Vagina (tissue), 2 donors: ENCODE results near the gene OCSTAMP. TPM values are rescaled to one million over a fixed set of nuclear protein-coding genes. Genes with fewer than 3 reads are reported as not detected.

ENCODE experiments used
- DNase-seq, 2 donors: peaks; one replicate each; pipeline ENCODE4 v3.0.0-alpha.2; 2017; ENCODE audit errors: extremely low spot score in 2 of 2
- H3K27ac ChIP-seq: fragments of 200-600 bp; sonication (generic); one replicate; pipeline ENCODE4 v1.5.1; 2019
- H3K27me3 ChIP-seq: fragments of 200-600 bp; sonication (generic); one replicate; pipeline ENCODE4 v1.5.1; 2019
- H3K36me3 ChIP-seq, 2 donors: fragments of 200-600 bp; sonication (generic); one replicate each; pipeline ENCODE4 v1.5.1; 2017 to 2019
- H3K4me1 ChIP-seq: fragments of 200-600 bp; sonication (generic); one replicate; pipeline ENCODE4 v1.5.1; 2019
- H3K4me3 ChIP-seq, 2 donors: fragments of 200-600 bp; sonication (generic); 1 replicate in 1 of 2; 2 replicates in 1 of 2; pipeline ENCODE4 v1.5.1; 2016 to 2019
- H3K9me3 ChIP-seq: fragments of 200-600 bp; sonication (generic); one replicate; pipeline ENCODE4 v1.5.1; 2019
- POLR2A ChIP-seq, 2 donors: fragments of 450-650 bp; IDR thresholded peaks; one replicate each; pipeline ENCODE4 v1.6.1; 2017; ENCODE audit warnings: antibody characterized with exemption in 2 of 2, mild to moderate bottlenecking in 2 of 2, moderate library complexity in 2 of 2
- POLR2AphosphoS5 ChIP-seq, 2 donors: sonication (generic); formaldehyde crosslinking; IDR thresholded peaks; one replicate each; pipeline ENCODE4 v1.9.0; 2017; ENCODE audit warnings: antibody characterized with exemption in 2 of 2, mild to moderate bottlenecking in 2 of 2, low read depth in 1 of 2; ENCODE audit not compliant: insufficient read depth in 1 of 2
- intact Hi-C: fragments of 100-400 bp; cut with DNase I; formaldehyde crosslinking; loops from one replicate; pipeline ENCODE4 v1.15.1; 2023
- total RNA-seq: library from RNA; depleted of rRNA; stranded (reverse); fragments of >200 nt; gene quantifications from one replicate; pipeline ENCODE4 v1.2.3, GENCODE V29; 2016
- TF ChIP-seq, protein P1 (sequence below), 3 experiments: fragments of 450-650 bp in 2 of 3; fragments of 200-600 bp in 1 of 3; sonication (generic) in 1 of 3; IDR thresholded peaks; one replicate each; pipeline ENCODE4 v1.5.1; 2017 to 2019; ENCODE audit warnings: antibody characterized with exemption in 3 of 3, mild to moderate bottlenecking in 2 of 3, moderate library complexity in 2 of 3

The OCSTAMP gene
- total RNA-seq, 1 donor from 2014 or later, result not detected

DNA sequence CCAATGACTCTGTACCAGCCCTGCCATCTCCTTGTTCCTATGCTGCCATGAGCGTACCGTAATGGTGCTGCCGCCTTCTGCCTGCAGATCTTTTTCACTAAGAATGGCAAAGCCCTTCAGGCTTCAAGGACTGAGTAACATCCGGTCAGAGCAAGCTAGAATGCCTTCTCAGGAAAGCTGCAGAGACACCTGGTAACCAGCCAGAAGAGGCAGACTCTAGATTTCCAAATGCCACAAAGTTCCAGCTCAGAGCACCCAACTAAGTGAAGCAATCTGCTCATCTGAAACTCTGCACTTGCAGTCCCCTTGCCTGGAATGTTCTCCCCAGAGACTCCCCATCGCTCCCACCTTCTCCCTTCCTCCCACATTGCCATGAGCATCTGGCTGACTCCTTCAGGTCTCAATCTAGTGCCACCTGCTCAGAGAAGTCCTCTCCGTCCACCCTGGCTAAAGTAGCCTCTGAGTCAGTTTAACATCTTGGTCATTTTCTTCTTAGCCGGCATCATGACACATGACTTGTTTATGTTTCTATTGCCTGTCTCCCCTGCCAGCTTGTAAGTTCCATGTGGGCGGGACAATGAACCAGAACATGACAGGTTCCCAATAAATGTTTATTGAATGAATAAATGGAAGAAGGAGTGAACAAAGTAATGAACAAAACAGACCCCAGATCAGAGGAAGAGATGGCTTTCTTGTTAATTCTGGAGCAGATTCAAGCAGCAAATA lies 6.9 kb upstream of the OCSTAMP start:
- no peak overlapping the region for H3K4me3 ChIP-seq
- no peaks in the 10 kb centered on the region for H3K27me3 ChIP-seq
- no peaks in the 10 kb centered on the region for H3K36me3 ChIP-seq
- no peak overlapping the region for H3K27ac ChIP-seq
- intact Hi-C loops, result no loop called here
- no peak for TF ChIP-seq POLR2A (IDR thresholded peaks at IDR 0.05)
- TF ChIP-seq, protein P1, sequence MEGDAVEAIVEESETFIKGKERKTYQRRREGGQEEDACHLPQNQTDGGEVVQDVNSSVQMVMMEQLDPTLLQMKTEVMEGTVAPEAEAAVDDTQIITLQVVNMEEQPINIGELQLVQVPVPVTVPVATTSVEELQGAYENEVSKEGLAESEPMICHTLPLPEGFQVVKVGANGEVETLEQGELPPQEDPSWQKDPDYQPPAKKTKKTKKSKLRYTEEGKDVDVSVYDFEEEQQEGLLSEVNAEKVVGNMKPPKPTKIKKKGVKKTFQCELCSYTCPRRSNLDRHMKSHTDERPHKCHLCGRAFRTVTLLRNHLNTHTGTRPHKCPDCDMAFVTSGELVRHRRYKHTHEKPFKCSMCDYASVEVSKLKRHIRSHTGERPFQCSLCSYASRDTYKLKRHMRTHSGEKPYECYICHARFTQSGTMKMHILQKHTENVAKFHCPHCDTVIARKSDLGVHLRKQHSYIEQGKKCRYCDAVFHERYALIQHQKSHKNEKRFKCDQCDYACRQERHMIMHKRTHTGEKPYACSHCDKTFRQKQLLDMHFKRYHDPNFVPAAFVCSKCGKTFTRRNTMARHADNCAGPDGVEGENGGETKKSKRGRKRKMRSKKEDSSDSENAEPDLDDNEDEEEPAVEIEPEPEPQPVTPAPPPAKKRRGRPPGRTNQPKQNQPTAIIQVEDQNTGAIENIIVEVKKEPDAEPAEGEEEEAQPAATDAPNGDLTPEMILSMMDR (IDR thresholded peaks at IDR 0.05), result no peak
- no peak for TF ChIP-seq POLR2AphosphoS5 (IDR thresholded peaks at IDR 0.05; ENCODE audit: insufficient read depth in 1 of 2, low read depth in 1 of 2)
- H3K4me1 ChIP-seq, result peaks cover 6% of the 10 kb centered on the region
- no peak for DNase-seq
- no peaks in the 10 kb centered on the region for H3K9me3 ChIP-seq

DNA sequence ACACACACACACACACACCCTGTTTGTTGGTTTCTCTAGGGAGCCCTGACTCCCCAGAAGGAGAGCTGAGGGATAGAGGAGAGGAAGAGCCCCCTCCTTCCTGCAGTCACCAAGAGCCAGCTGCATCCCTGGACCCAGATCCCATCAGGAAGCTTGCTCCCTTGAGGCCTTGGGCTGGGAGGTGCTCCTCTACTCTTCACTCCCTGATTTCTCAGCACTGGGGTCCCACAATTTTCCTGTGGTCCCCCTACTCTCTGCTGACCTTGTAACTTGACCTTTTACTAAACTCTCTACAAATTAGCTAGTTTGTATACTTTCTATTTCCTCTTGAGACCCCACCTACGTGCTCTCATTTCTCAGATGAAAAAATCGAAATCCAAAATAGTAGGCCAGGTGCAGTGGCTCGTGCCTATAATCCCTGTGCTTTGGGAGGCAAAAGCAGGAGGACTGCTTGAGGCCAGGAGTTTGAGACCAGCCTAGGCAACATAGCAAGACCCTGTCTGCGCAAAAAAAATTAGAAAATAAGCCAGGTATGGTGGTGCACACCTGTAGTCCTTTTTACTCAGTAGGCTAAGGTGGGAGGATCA lies 5.0 kb upstream of the OCSTAMP start:
- no peak overlapping the region for H3K27ac ChIP-seq
- H3K9me3 ChIP-seq, result no peaks in the 10 kb centered on the region
- no peaks in the 10 kb centered on the region for H3K27me3 ChIP-seq
- DNase-seq, result no peak
- TF ChIP-seq, protein P1 (IDR thresholded peaks at IDR 0.05), result no peak
- H3K4me1 ChIP-seq, result no peaks in the 10 kb centered on the region
- no peak overlapping the region for H3K4me3 ChIP-seq
- no peaks in the 10 kb centered on the region for H3K36me3 ChIP-seq
- intact Hi-C loops, result no loop called here

DNA sequence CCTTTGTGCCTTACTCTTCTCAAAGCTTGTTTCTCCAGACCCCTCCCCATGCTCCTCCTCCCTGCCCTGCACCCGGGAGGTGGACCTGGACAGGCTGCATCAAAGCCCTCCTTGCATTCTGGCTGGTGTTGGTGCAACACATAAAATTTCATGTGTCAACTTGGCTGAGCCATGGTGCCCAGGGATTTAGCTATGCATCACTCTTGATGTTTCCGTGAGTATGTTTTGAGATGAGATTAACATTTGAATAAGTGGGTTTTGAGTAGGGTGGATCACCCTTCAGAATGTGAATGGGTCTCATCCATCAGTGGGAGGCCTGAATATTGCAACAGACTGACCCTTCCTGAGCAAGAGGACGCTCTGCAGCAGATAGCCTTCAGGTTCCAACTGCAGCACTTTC lies 4.4 kb upstream of the OCSTAMP start:
- intact Hi-C loops, result no loop called here
- Histone ChIP-seq H3K9me3 (no peaks in the 10 kb centered on the region), H3K4me3 (no peak overlapping the region), H3K36me3 (no peaks in the 10 kb centered on the region), H3K27me3 (no peaks in the 10 kb centered on the region), H3K27ac (no peak overlapping the region), H3K4me1 (no peaks in the 10 kb centered on the region)
- TF ChIP-seq, protein P1 (IDR thresholded peaks at IDR 0.05), result no peak
- TF ChIP-seq POLR2A (IDR thresholded peaks at IDR 0.05), result no peak
- TF ChIP-seq POLR2AphosphoS5 (IDR thresholded peaks at IDR 0.05; ENCODE audit: insufficient read depth in 1 of 2, low read depth in 1 of 2), result no peak
- DNase-seq, result no peak

DNA sequence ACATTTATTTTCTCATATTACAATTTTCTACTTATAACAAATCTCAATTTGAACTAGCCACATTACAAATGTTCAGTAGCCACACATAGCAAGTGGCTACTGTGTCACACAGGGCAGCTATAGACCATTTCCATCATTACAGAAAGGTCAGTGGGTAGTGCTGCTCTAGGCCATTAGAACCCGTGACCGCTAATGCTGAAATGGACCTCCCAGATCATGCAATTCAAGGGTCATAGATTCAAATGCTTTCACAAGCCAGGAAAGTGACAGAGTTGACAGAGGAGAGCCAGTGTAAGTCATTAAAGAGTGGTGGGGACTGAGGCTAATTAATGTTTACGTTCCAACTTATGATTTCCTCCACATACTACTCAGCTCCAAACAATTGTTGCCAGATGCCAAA lies 3.5 kb upstream of the OCSTAMP start:
- Histone ChIP-seq H3K27me3 (no peaks in the 10 kb centered on the region), H3K27ac (no peak overlapping the region), H3K9me3 (no peaks in the 10 kb centered on the region), H3K4me3 (no peak overlapping the region), H3K36me3 (no peaks in the 10 kb centered on the region), H3K4me1 (no peaks in the 10 kb centered on the region)
- intact Hi-C loops, result no loop called here
- TF ChIP-seq POLR2AphosphoS5 (IDR thresholded peaks at IDR 0.05; ENCODE audit: insufficient read depth in 1 of 2, low read depth in 1 of 2) (no peak), POLR2A (IDR thresholded peaks at IDR 0.05) (no peak)
- TF ChIP-seq, protein P1 (IDR thresholded peaks at IDR 0.05), result no peak
- DNase-seq, result no peak
